ENCODE results near the gene NMBR.
"Not testable (repeated sequence)": the region's sequence is repeated elsewhere in the genome, so short reads cannot be mapped to it uniquely, and the experiment has no call there.

NMBR gene
- 0 to 0.13 (median 0) reads per million in 18 experiments for total RNA-seq

DNA sequence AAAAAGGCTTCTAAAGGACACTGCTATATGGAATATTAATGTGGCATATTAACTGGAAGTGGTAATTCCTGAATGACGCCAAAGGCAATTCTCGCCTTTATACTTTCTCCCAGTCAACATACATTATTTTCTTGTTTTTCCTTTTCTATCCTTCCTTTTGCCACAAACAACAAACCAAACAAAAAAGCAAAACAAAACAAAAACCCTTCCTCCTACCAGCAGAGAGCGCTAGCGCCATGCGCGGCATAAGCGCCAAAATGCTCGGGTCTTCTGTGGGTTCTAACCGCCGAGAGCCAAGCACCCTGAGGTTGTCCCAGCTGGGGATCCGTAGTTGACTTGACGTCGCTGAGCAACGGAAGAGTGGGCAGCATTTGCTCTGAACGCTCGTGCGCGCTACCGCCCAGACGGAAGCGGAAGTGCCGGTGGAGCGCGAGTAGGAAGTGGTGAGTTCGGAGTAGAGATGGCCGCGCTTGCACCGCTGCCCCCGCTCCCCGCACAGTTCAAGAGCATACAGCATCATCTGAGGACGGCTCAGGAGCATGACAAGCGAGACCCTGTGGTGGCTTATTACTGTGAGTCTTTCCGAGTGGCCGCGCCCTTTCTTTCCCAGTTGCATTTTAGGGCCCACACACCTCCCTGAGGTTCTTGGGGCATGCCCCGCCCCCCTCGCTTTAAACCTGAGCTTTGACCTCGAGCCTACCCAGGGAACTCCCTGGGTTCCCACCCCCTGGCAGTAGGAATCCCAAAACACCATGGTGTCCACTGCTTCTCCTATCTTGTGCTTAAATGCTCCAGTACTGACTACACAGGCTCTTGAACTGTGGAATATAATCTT lies at the start of gene NMBR, which contains the start of gene VTA1:
NMBR (minus strand) TSS at position 295 of the 835 bp plus-strand sequence. CDS start 58,464 bp downstream, outside the sequence.
VTA1 (plus strand) TSS at position 436 of the 835 bp plus-strand sequence; CDS start at position 461, 25 bp downstream.
- DNase-seq: peak; percentile 99 to 100

DNA sequence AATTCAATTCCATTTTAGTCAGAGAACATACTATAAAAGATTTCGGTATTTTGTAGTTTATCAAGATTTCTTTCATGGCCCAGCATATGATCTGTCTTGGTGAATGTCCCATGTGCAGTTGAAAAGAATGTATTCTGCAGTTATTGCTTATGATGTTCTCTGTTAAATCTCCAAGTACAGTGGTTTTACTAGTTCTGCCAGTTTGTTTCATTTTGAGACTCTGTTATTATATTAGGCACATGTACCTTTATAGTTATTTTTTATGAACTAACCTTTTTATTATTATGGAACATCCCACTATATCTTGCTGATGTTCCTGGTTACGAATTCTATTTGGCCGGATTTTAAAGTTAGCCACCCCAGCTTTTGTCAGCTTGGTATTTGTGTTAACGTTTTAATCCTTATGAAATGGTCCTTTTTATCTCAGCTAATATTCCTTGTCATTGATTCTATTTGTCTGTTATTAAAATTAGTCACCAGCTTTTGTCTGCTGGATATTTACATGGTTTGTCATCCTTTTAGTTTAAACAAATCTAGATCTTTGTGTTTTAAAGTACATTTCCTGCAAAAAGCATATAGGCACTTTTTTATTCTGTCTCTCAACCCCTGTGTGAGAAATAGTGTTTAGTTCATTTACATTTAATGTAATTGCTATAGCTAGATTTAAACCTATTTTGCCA lies 49.1 kb upstream of the NMBR start:
- DNase-seq: no peak

DNA sequence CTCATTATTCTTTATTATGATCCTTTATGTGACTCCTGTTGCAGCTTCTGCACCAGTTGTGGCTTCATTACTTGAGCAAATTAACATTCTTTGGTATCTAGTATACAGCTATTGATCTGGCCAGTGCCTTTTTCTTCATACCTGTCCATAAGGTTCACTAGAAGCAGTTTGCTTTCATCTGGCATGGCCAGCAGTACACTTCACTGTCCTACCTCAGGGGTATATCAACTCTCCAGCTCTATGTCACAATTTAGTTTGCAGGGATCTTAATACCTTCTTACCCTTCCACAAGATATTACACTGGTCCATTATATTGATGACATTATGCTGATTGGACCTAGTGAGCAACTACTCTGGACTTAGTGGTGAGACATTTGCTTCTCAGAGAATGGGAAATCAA lies 46.7 kb upstream of the NMBR start:
- no peak for DNase-seq

GRCh38 chr6:142192343-142192742 lies 45.4 kb upstream of the NMBR start:
- DNase-seq: no peak

GRCh38 chr6:142189057-142189456 lies 42.1 kb upstream of the NMBR start:
- no peak for DNase-seq

GRCh38 chr6:142188341-142188740 lies 41.4 kb upstream of the NMBR start:
- not testable (repeated sequence) for DNase-seq

GRCh38 chr6:142187209-142187608 lies 40.3 kb upstream of the NMBR start:
- DNase-seq: no peak

- no peak for DNase-seq
Measured at GRCh38 chr6:142185641-142186040, 38.7 kb upstream of the NMBR start.

DNA sequence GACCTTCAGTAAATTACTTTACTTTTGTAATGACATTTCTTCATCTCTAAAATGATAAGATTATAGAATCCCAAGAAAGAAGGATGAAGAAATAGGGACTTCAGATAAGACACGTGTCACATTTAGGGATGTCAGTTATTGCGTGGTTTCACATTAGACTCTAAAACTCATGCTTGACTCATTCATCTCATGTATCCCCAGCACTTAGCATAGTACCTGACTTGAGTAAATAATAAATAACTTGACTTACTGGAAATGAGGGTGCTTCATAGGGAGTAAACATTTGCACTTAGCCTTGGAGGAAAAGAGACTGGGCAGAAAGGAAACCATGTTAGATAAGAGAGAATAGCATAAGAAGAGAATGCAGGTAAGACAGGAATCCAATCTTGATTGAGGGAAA lies 37.4 kb upstream of the NMBR start:
- no peak for DNase-seq

DNA sequence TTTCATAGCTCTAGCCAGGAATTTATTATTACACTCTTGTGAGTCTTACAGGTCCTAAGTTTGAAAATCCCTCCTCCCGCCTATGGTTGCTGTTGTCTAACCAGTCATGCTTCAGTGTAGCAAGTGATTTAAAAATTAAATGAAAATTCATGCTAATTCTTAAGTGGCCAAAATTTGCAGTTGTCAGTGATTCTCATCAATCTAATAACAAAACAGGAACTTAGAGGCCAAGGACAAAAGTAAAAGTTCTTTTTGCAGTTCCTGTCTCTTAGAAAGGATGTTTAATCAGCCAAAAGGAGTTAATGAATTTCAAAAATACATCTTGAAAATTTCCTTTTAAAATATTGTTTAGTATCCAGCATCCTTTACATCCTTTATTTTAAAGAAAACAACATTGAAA lies 36.4 kb upstream of the NMBR start:
- no peak for DNase-seq

GRCh38 chr6:142182004-142182403 lies 35.1 kb upstream of the NMBR start:
- no peak for DNase-seq

- DNase-seq: no peak
Measured at GRCh38 chr6:142178129-142178528, 31.2 kb upstream of the NMBR start.

- no peak for DNase-seq
Measured at GRCh38 chr6:142174703-142175102, 27.8 kb upstream of the NMBR start.

GRCh38 chr6:142173980-142174379 lies 27.1 kb upstream of the NMBR start:
- no peak for DNase-seq

DNA sequence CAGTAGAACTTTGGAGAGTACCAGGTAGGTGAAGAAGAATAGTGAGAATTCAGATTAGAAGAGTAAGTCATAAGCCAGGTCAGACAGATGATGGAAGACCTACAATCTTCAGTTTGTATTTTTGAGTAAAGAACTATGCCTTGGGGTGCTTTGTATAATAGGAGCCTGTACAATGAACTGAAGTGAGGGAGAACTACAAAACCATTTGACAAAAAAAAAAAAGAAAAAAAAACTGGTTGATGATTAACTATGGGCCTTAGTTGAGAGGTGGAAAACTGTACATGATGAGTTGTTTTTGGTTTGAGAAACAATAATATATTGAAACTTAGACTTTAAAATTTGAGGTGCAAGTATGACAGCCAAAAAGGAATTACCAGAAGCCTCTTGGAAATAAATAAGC lies 25.8 kb upstream of the NMBR start:
- DNase-seq: no peak

DNA sequence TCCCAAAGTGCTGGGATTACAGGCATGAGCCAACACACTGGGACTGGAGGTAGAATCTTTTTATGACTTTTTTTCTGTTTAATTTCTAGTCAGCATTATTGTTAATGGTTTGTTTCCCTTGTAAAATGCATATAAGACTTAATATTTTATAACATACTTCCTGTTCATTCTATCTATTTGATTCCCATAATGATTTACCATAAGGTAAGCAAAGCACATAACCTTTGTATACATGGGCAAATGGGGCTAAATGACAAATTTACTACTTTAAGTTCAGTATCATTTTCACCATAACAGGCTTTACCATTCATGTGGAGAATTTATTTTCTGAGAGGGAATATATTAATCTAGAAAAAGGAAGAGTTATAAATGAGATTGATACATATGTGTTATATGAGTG lies 24.4 kb upstream of the NMBR start:
- no peak for DNase-seq

DNA sequence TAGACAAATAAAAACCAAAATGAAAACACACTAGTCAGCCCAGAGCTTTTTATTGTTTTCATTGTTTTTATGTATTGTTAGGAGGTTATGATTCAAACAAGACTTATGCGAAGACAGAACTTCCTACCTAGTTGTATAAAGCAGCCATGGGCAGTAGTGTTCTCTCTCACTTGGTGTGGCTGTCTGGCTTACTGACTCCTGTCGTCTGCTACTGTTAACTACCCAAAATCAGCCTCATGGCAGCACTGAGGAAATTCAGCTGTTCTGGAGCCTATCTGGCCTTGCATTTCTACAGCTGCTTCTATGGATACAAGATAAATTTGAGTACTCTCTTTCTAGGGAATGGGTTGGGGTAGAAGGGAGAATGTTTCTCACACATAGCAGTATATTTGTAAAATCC lies 20.6 kb upstream of the NMBR start:
- no peak for DNase-seq

DNA sequence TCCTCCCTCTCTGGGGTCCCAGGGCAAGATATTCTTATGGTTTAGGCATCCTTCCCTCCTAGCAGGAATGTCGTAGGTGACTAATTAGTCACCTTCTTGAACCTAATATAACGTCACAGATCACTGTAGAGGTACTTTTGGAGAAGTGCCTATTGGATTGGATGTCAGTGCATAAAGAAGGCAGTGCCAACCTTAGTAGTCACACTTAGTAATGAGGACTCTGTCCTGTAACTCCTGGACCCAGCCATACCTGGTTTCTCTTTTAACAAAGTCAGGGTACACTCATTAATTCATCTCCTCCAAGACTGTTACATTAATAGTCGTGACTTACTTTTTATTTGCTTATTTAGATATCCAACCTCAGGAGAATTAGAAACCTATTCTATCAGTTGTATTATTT lies 20.1 kb upstream of the NMBR start:
- DNase-seq: no peak

DNA sequence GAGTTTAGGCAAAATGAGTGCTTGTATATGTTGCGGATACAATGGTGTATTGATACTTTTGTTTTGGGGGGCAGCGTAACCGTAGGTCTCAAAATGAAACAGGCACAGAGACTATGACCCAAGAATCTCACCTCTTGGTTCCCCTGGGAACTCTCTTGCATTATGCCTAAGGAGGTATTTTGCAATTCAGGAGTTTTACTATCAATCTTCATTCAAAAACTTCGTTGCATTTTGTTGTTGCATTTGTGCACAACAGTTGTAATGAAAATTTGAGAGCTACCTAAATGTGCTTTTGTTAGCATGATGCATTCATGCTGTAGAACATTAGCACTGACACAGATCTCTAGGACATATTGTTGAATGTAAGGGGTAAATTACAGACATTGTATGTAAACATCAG lies 18.3 kb upstream of the NMBR start:
- no peak for DNase-seq

DNA sequence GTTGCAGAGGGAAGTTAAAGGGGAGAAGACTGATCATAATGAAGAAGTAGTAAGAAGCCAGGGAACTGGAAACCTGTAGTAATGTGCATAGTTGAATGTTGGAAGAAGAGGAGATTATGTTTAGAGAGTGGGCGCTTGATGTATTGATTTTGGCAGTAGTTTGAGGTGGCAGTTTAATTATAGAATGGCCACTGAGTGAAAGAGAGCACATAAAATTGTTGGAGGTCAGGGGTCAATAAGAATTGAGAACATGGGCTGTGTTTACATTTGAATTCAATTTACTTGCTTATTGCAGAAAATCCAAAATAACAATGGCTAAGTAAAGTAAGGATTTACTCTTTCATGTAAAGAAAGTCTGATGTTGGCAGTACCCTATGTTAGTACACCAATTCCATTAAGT lies 15.9 kb upstream of the NMBR start:
- no peak for DNase-seq

- not testable (repeated sequence) for DNase-seq
Measured at GRCh38 chr6:142156758-142157068, 9.8 kb upstream of the NMBR start.

GRCh38 chr6:142155895-142156757 lies 9.2 kb upstream of the NMBR start:
- DNase-seq: peak in 1 of 2 donors; percentile 56

GRCh38 chr6:142155091-142155490 lies 8.2 kb upstream of the NMBR start:
- DNase-seq: no peak
